ENCODE measurements around the gene SKI. TPM values are rescaled to one million over a fixed set of nuclear protein-coding genes. Genes with fewer than 3 reads are reported as not detected.

Gene SKI
- polyA plus RNA-seq, 1 donor, result 46.1 TPM

DNA sequence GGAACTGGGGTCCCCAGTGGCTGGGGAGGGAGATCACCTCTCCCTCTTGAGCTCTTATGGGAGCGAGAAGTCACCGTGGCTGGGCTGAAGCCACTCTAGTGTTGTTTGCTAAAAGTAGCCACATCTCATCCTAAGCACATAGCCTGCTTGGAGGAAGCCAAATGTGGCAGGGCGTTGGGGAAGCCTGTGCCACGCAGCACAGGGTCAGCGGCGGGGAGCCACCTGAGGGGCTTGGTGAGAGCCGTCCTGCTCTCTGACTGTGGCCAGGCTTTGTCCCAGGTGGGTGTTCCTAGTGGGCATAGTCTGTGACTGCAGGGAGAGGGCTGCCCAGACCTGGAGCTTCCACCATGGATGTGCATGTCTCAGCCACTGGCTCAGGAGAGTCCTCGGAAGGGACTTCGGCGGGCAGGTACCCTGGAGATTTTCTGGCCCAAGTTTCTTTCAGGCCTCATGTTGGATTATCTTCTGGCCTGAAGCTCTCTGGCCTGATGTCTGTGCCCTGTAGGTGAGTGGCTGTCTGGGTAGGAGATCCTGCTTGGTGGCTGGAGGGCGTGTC lies 124.3 kb downstream of the SKI start:
- DNase-seq, result no peak
- H3K4me3 ChIP-seq (ENCODE audit: low read length), result no peak overlapping the region
- no peaks in the 10 kb centered on the region for H3K9me3 ChIP-seq (ENCODE audit: control insufficient read depth, low read depth, low read length)
- no peaks in the 10 kb centered on the region for H3K36me3 ChIP-seq (ENCODE audit: control insufficient read depth, insufficient read depth, low read length)
- no peaks in the 10 kb centered on the region for H3K27me3 ChIP-seq (ENCODE audit: control insufficient read depth, insufficient read depth, low read length)
- no peak overlapping the region for H3K27ac ChIP-seq (ENCODE audit: low read length)
- H3K4me1 ChIP-seq (ENCODE audit: control insufficient read depth, insufficient read depth, low read length), result no peaks in the 10 kb centered on the region
- no CpG with 5 or more reads among the region's 11 CpGs for WGBS (ENCODE audit: insufficient coverage, low lambda C conversion rate)

DNA sequence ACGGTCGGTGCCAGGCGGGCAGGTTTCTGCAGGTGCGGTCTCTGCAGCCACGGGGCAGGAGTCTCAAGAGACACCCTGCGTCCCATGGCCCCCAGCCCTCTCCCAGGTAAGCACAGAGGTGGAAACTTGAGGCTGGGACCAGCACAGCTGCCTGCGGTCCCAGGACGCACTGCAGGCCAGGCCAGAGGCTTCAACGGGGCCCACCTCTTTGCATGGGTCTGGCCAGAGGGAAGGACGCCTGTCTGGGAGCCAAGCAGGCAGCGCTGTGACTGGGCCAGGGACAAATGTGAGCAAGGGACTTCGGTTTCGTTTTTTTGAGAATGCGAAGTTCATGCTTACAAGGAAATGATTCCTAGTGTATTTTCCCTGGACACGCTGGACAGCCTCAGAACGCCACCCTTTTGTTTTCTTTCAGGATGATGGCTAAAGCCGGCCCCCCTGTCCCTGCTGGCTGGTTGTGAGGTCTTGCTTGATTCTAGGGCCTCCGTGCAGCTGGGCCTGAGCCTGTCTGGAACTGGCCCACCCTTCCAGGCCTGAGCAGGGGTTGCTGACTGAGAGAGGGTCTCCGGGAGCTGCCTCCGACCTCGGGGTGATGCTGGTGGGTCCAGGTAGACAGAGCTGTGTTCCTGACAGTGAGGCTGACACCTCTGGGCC lies 124.9 kb downstream of the SKI start:
- Histone ChIP-seq H3K27me3 (ENCODE audit: control insufficient read depth, insufficient read depth, low read length) (no peaks in the 10 kb centered on the region), H3K9me3 (ENCODE audit: control insufficient read depth, low read depth, low read length) (no peaks in the 10 kb centered on the region), H3K4me3 (ENCODE audit: low read length) (no peak overlapping the region), H3K4me1 (ENCODE audit: control insufficient read depth, insufficient read depth, low read length) (no peaks in the 10 kb centered on the region), H3K27ac (ENCODE audit: low read length) (no peak overlapping the region), H3K36me3 (ENCODE audit: control insufficient read depth, insufficient read depth, low read length) (no peaks in the 10 kb centered on the region)
- no CpG with 5 or more reads among the region's 21 CpGs for WGBS (ENCODE audit: insufficient coverage, low lambda C conversion rate)
- DNase-seq, result no peak

DNA sequence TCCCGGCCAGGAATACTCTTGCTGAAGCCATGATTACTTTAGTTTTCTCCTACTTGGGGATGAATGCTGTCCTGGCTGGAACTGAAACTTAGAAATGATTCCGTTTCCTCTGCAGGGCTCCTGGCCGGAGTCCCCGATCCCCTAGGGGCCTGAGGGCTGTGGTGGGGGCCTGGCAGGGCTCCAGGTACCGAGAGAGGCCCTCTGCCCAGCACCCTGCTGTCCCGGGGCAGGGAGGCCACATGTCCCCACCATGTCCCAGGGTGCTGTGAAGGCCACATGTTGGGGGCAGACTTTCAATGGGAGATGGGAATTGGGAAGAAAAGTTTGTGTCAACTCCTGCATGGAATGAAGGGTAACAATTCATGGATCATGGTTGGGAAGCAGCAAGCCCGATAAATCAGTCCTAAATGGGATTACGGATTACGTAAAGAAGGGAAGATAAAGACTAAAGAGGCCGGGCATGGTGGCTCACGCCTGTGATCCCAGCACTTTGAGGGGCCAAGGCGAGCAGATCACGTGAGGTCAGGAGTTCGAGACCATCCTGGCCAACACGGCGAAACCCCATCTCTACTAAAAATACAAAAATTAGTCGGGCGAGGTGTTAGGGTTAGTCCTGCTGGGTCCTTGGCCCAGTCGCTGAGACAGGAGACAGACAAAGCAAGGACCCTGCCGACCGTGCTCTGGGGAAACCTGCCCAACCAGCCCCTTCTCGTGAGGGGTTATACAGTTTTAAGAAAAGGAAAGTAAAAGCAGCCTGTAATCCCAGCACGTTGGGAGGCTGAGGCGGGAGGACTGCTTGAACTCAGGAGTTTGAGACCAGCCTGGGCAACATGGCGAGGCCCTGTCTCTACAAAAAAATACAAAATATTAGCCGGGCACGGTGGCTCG lies 125.7 kb downstream of the SKI start:
- Histone ChIP-seq H3K36me3 (ENCODE audit: control insufficient read depth, insufficient read depth, low read length) (no peaks in the 10 kb centered on the region), H3K4me3 (ENCODE audit: low read length) (no peak overlapping the region), H3K4me1 (ENCODE audit: control insufficient read depth, insufficient read depth, low read length) (no peaks in the 10 kb centered on the region), H3K9me3 (ENCODE audit: control insufficient read depth, low read depth, low read length) (no peaks in the 10 kb centered on the region), H3K27ac (ENCODE audit: low read length) (no peak overlapping the region), H3K27me3 (ENCODE audit: control insufficient read depth, insufficient read depth, low read length) (no peaks in the 10 kb centered on the region)
- no peak for DNase-seq
- WGBS (ENCODE audit: insufficient coverage, low lambda C conversion rate), result 0% methylated on average over 1 of the region's 28 CpGs

DNA sequence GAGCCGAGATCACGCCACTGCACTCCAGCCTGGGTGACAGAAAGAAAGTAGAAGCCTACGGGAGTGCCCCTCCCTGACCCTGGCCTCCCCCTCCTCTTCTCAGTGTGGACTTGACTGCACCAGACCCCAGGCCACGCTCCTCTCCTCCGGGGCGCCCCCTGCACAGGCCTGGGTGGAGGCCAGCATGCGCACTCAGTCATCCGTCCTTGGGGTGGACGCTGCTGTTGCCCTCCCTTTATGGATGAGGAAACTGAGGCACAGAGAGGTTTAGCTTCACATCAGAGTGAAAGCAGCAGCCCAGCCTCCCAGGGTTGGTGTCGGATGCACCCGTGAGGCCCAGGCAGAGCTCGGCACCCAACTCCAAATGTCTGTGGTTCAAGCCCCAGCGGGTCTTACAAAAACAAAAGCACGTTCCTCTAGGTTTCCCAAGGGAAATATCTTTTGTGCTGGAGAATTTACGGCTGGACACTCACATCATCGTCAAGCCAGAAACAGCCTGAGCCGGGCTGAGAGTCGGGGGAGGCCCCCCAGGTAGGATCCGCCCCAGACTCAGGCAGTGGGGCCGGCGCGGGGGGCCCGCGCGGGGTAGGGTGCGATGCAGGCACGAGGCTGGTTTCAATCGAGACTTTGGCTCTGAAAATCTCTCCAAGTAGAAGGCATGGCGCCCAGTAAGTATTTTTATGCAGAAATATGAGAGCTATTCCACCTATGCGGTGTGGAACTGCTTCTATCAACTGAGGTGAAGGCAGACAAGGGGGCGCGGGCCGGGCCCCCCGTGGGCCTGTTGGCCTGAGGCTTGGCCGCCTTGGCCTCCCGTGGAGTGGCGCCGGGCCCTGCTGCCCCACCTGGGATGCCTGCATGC lies 126.6 kb downstream of the SKI start:
- H3K27ac ChIP-seq (ENCODE audit: low read length), result no peak overlapping the region
- no peaks in the 10 kb centered on the region for H3K4me1 ChIP-seq (ENCODE audit: control insufficient read depth, insufficient read depth, low read length)
- WGBS (ENCODE audit: insufficient coverage, low lambda C conversion rate), result no CpG with 5 or more reads among the region's 38 CpGs
- no peak overlapping the region for H3K4me3 ChIP-seq (ENCODE audit: low read length)
- no peak for DNase-seq
- no peaks in the 10 kb centered on the region for H3K9me3 ChIP-seq (ENCODE audit: control insufficient read depth, low read depth, low read length)
- no peaks in the 10 kb centered on the region for H3K27me3 ChIP-seq (ENCODE audit: control insufficient read depth, insufficient read depth, low read length)
- H3K36me3 ChIP-seq (ENCODE audit: control insufficient read depth, insufficient read depth, low read length), result no peaks in the 10 kb centered on the region

DNA sequence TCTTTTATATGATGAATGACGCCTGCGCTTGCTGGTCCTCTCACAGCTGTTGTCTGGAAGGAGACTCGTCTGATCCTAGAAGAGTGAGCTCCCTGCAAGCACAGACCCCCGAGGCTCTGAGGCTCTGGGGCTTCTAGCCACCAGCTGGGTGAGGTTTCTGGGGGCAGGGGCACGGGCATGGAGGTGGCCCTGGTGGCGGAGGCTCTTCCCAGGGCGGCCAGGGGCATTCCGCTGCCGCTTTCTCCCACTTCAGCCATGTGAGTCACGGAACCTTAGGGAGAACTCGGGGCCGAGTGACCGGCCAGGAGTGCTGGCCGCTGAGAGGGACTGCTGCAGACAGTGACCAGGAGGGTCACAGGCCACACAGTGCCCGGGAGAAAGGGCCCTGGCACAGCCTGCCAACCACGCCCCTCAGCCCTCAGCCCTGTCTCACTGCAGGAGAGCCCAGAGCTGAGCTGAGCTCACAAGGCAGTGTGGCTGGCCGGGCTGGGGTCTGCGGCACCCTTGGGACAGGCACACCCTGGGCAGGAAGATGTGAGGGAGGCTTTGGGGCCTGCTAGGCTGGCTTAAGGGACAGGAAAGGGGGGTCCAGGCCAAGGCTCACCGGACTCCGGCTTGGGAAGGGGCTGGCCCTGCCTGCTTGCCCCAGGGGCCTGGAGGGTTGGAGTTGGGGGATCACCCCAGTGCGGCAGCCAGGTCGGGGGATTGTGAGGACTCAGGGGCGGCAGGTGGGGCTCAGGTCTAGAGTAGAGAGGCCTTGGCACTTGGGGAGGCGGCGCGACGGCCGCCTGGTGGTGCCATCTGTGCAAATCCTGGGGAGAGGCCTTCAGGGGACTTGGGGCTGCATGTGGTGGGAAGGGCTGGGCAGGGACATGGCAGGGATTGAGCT lies 127.5 kb downstream of the SKI start:
- WGBS (ENCODE audit: insufficient coverage, low lambda C conversion rate), result no CpG with 5 or more reads among the region's 28 CpGs
- no peak overlapping the region for H3K4me3 ChIP-seq (ENCODE audit: low read length)
- no peak for DNase-seq
- no peaks in the 10 kb centered on the region for H3K27me3 ChIP-seq (ENCODE audit: control insufficient read depth, insufficient read depth, low read length)
- no peaks in the 10 kb centered on the region for H3K4me1 ChIP-seq (ENCODE audit: control insufficient read depth, insufficient read depth, low read length)
- H3K36me3 ChIP-seq (ENCODE audit: control insufficient read depth, insufficient read depth, low read length), result no peaks in the 10 kb centered on the region
- no peaks in the 10 kb centered on the region for H3K9me3 ChIP-seq (ENCODE audit: control insufficient read depth, low read depth, low read length)
- no peak overlapping the region for H3K27ac ChIP-seq (ENCODE audit: low read length)

DNA sequence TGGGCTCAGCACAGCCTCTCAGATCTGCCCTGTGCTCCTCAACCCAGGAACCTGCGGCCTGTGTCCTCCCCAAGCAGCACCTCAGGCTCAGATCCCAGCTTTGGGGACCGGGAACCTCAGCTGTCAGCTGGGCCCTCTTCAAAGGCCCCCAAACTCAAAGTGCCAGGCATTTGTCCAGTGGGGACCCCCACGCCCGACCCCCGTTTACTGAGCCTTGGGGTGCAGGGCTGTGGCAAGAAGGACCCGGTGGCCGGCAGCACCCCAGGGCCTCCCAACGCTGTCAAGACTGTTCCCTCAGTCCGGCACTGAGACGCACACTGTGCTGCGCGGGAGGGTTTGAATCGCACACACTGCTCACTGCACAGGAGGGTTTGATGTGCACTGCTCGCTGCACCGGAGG lies 128.3 kb downstream of the SKI start:
- no peak for DNase-seq
- no CpG with 5 or more reads among the region's 15 CpGs for WGBS (ENCODE audit: insufficient coverage, low lambda C conversion rate)

DNA sequence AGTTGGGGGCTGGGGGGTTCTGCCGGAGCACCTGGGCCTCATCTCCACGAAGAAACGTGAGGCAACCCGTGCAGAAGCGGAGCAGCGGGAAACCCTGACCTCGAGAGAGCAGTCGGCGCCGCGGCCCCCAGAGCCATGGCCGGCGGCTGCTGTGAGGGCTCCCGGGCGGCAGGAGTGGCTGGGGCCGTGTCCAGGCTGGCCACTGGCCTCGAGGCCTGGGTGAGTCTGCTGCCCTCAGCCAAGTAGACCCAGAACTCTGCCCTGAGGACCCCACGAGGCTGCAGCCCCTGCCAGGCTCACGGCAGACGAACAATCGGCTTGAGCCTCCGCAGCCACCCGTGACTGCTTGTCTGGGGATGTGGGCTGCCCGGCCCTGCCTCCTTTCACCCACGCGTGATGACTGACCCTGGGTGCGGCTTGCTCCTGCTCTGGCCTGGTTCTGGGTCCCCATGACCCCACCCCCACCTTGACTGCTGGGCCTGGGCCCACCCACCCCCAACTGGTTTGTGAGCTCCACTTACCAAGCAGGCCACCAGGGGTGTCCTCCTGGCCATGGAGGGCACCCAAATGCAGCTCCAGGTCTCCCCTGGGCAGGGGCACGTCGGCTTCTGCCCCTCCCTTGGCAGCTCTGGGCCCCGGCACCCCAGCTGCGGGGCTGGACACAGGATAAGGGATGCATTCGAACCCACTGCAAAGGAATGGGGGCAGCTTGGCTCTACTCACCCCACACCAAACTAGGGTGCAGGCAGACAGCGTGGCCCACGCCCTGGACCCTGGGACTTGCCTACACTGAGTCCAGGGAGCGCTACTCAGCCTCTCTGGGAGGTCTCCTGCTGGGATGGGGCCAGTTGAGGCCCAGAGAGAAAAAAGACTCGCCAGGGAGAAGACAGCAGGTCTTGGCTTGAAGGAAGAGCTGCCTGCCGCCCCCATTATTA lies 129.1 kb downstream of the SKI start:
- no CpG with 5 or more reads among the region's 37 CpGs for WGBS (ENCODE audit: insufficient coverage, low lambda C conversion rate)
- Histone ChIP-seq H3K27me3 (ENCODE audit: control insufficient read depth, insufficient read depth, low read length) (no peaks in the 10 kb centered on the region), H3K4me1 (ENCODE audit: control insufficient read depth, insufficient read depth, low read length) (no peaks in the 10 kb centered on the region), H3K9me3 (ENCODE audit: control insufficient read depth, low read depth, low read length) (no peaks in the 10 kb centered on the region), H3K4me3 (ENCODE audit: low read length) (no peak overlapping the region), H3K27ac (ENCODE audit: low read length) (no peak overlapping the region), H3K36me3 (ENCODE audit: control insufficient read depth, insufficient read depth, low read length) (no peaks in the 10 kb centered on the region)
- DNase-seq, result no peak

More for the DNA sequence above, 128.3 kb downstream of the SKI start:
- Histone ChIP-seq H3K9me3 (ENCODE audit: control insufficient read depth, low read depth, low read length) (no peaks in the 10 kb centered on the region), H3K36me3 (ENCODE audit: control insufficient read depth, insufficient read depth, low read length) (no peaks in the 10 kb centered on the region), H3K4me1 (ENCODE audit: control insufficient read depth, insufficient read depth, low read length) (no peaks in the 10 kb centered on the region), H3K27me3 (ENCODE audit: control insufficient read depth, insufficient read depth, low read length) (no peaks in the 10 kb centered on the region), H3K4me3 (ENCODE audit: low read length) (no peak overlapping the region), H3K27ac (ENCODE audit: low read length) (no peak overlapping the region)

DNA sequence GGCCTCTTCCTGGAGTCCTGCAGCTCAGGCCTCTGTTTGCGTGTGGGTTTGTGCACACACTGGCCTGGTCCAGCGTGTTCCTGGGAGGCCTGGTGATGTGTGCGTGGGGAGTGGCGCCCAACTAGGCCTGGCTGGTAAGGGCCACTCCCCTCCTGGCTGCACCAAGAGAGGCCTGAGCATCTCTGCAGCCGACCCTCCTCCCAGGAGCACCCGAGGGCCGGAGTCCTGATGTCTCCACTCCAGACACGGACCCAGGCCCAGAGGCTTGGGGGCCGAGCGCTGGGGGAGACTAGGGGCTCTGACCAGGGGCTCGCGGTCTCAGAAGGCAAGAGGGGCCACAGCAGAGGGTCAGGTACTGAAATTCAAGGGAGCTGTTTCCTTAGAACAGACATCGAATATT lies 130.0 kb downstream of the SKI start:
- no CpG with 5 or more reads among the region's 13 CpGs for WGBS (ENCODE audit: insufficient coverage, low lambda C conversion rate)
- H3K4me3 ChIP-seq (ENCODE audit: low read length), result no peak overlapping the region
- no peaks in the 10 kb centered on the region for H3K4me1 ChIP-seq (ENCODE audit: control insufficient read depth, insufficient read depth, low read length)
- no peaks in the 10 kb centered on the region for H3K36me3 ChIP-seq (ENCODE audit: control insufficient read depth, insufficient read depth, low read length)
- no peaks in the 10 kb centered on the region for H3K27me3 ChIP-seq (ENCODE audit: control insufficient read depth, insufficient read depth, low read length)
- no peaks in the 10 kb centered on the region for H3K9me3 ChIP-seq (ENCODE audit: control insufficient read depth, low read depth, low read length)
- DNase-seq, result no peak
- no peak overlapping the region for H3K27ac ChIP-seq (ENCODE audit: low read length)
